ENCODE results near the gene TICRR.

The TICRR gene

DNA sequence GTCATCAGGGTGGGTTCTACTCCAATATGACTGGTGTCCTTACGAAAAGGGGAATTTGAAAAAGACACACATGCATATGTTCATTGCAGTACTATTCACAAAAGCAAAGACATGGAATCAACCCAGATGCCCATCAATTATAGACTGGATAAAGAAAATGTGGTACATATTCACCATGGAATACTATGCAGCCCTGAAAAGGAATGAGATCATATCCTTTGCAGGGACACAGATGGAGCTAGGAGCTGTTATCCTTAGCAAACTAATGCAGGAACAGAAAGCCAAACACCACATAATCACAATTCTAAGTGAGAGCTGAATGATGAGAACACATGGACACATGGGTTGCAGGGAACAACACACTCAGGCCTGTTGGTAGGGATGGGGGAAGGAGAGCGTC is 24.8 kb upstream of the TICRR start:
- Histone ChIP-seq H3K36me3 (ENCODE audit: control insufficient read depth in 1 of 2, insufficient read depth in 2 of 2, low read length in 2 of 2) (no peaks in the 10 kb centered on the region), H3K9me3 (ENCODE audit: control insufficient read depth in 1 of 2, low read length in 2 of 2) (no peaks in the 10 kb centered on the region), H3K4me1 (ENCODE audit: control insufficient read depth in 1 of 2, insufficient read depth in 2 of 2, low read length in 2 of 2) (no peaks in the 10 kb centered on the region), H3K27me3 (ENCODE audit: low read depth, low read length) (no peaks in the 10 kb centered on the region), H3K27ac (ENCODE audit: low read length) (no peak overlapping the region), H3K4me3 (ENCODE audit: low read depth in 1 of 2, low read length in 2 of 2) (no peak overlapping the region)

DNA sequence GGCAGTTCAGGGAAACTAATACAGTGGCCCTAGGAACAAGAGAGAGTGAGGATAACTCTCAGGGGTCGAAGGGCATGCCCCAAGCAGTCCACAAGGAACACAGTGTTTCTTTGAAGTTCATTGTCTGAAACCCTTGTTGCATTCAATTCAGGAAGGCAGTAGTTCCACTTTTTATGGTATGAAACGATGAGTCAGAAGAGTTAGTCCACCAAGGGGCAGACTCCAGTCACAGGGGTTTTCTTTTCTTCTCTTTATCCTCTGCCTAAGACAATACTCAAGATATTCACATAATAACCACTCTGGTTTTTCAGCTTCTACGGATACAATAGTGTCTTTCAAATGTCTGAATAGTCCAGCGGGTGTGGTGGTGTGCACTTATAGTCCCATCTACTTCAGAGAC is 23.7 kb upstream of the TICRR start:
- Histone ChIP-seq H3K36me3 (ENCODE audit: control insufficient read depth in 1 of 2, insufficient read depth in 2 of 2, low read length in 2 of 2) (no peaks in the 10 kb centered on the region), H3K4me1 (ENCODE audit: control insufficient read depth in 1 of 2, insufficient read depth in 2 of 2, low read length in 2 of 2) (no peaks in the 10 kb centered on the region), H3K27ac (ENCODE audit: low read length) (no peak overlapping the region), H3K4me3 (ENCODE audit: low read depth in 1 of 2, low read length in 2 of 2) (no peak overlapping the region), H3K27me3 (ENCODE audit: low read depth, low read length) (no peaks in the 10 kb centered on the region), H3K9me3 (ENCODE audit: control insufficient read depth in 1 of 2, low read length in 2 of 2) (no peaks in the 10 kb centered on the region)

DNA sequence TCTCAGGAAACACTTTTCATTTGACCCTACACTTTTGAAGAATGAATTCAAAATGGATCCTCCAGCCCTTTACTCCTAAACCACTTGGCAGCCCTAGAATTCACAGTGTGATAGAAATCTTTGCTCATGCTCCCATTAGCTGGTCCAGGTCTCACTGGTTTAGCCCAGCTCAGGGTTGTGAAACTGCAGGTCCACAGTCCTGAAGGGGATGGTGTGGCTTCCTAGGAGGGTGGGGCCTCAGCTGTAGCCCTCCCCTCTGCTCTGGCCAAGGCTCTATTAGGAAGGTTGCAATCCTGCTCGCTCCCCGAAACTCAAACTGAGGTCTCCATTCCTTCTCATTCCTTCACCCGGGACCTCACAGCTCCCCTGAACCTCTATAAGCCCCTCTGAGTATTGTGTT is 21.6 kb upstream of the TICRR start:
- Histone ChIP-seq H3K36me3 (ENCODE audit: control insufficient read depth in 1 of 2, insufficient read depth in 2 of 2, low read length in 2 of 2) (no peaks in the 10 kb centered on the region), H3K27me3 (ENCODE audit: low read depth, low read length) (no peaks in the 10 kb centered on the region), H3K27ac (ENCODE audit: low read length) (no peak overlapping the region), H3K4me3 (ENCODE audit: low read depth in 1 of 2, low read length in 2 of 2) (no peak overlapping the region), H3K4me1 (ENCODE audit: control insufficient read depth in 1 of 2, insufficient read depth in 2 of 2, low read length in 2 of 2) (no peaks in the 10 kb centered on the region), H3K9me3 (ENCODE audit: control insufficient read depth in 1 of 2, low read length in 2 of 2) (no peaks in the 10 kb centered on the region)

DNA sequence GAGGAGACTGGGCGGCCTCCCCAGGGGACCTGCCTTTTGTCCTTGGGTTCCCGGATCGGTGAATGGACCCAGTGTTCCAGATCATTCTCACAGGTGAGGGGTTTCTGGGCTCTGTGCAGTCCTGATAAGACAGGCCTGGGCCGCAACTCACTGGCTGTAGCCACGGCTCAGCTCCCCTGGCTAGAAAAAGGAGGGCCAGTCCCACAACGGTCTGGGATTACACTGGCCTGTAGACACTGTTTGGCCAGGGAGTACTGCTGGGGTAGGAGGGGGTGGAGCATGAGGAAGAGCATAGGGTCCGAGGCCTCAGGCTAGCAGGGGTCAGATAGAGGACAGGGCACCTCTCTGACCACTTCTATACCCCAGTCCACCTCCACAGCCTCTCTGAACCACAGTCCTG is 21.0 kb upstream of the TICRR start:
- Histone ChIP-seq H3K27me3 (ENCODE audit: low read depth, low read length) (no peaks in the 10 kb centered on the region), H3K36me3 (ENCODE audit: control insufficient read depth in 1 of 2, insufficient read depth in 2 of 2, low read length in 2 of 2) (no peaks in the 10 kb centered on the region), H3K4me3 (ENCODE audit: low read depth in 1 of 2, low read length in 2 of 2) (no peak overlapping the region), H3K9me3 (ENCODE audit: control insufficient read depth in 1 of 2, low read length in 2 of 2) (no peaks in the 10 kb centered on the region), H3K27ac (ENCODE audit: low read length) (no peak overlapping the region), H3K4me1 (ENCODE audit: control insufficient read depth in 1 of 2, insufficient read depth in 2 of 2, low read length in 2 of 2) (no peaks in the 10 kb centered on the region)

DNA sequence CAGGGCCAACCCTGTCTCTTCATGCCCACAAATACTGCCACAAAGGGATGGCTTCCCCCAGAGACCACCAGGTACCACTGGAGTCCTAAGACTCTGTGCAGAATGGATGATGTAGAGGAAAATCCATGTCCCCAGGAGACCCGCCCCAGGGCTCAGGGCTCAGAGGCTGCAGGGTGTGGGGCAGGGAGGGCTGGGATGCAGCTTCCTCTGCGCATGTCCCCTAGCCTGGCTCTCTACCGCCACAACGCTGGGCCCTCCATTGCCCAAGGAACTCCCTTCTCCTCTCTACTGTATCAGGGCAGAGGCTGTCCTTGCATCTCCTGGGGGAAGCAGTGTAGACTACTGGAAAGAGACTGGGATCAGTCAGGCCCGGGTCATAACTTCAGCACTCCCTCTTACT is 19.5 kb upstream of the TICRR start:
- Histone ChIP-seq H3K36me3 (ENCODE audit: control insufficient read depth in 1 of 2, insufficient read depth in 2 of 2, low read length in 2 of 2) (no peaks in the 10 kb centered on the region), H3K27ac (ENCODE audit: low read length) (no peak overlapping the region), H3K9me3 (ENCODE audit: control insufficient read depth in 1 of 2, low read length in 2 of 2) (no peaks in the 10 kb centered on the region), H3K4me3 (ENCODE audit: low read depth in 1 of 2, low read length in 2 of 2) (no peak overlapping the region), H3K4me1 (ENCODE audit: control insufficient read depth in 1 of 2, insufficient read depth in 2 of 2, low read length in 2 of 2) (no peaks in the 10 kb centered on the region), H3K27me3 (ENCODE audit: low read depth, low read length) (no peaks in the 10 kb centered on the region)

DNA sequence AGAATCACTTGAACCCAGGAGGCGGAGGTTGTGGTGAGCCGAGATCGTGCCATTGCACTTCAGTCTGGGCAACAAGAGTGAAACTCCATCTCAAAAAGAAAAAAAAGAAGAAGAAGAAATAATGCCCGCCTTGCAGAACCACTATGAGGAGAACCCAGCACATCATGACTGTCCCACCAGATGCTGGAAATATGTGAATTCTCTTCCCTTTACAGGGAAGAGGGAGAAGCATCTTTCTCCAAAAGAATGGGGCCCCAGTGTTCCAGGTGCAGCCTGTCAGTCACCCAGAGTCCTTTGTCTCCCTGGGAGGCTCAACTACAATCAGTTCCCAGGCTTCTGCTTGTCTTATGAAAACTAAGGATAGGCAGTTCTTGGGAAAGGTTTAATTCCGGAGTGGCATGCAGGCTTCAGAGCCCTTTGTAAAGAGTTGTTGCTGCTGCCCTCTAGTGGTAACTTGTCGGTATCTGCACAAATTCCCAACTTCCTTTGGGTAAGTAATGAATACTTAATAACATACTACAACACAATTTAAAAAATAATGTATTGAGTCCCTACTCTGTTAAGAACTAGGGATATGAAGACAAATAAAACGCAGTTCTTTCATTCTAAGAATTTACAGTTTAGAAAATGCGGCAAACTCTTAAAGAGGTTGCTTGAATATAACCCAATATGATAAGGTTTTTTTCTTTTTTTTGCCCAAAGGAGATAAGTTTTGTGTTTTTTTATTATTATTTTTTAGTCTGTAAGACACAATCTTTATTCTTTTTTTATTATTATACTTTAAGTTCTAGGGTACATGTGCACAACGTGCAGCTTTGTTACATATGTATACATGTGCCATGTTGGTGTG is 18.6 kb upstream of the TICRR start:
- no peaks in the 10 kb centered on the region for H3K9me3 ChIP-seq (ENCODE audit: control insufficient read depth in 1 of 2, low read length in 2 of 2)
- no peaks in the 10 kb centered on the region for H3K36me3 ChIP-seq (ENCODE audit: control insufficient read depth in 1 of 2, insufficient read depth in 2 of 2, low read length in 2 of 2)
- H3K4me3 ChIP-seq (ENCODE audit: low read depth in 1 of 2, low read length in 2 of 2), result no peak overlapping the region
- H3K4me1 ChIP-seq (ENCODE audit: control insufficient read depth in 1 of 2, insufficient read depth in 2 of 2, low read length in 2 of 2), result no peaks in the 10 kb centered on the region
- H3K27me3 ChIP-seq (ENCODE audit: low read depth, low read length), result no peaks in the 10 kb centered on the region
- no peak overlapping the region for H3K27ac ChIP-seq (ENCODE audit: low read length)

DNA sequence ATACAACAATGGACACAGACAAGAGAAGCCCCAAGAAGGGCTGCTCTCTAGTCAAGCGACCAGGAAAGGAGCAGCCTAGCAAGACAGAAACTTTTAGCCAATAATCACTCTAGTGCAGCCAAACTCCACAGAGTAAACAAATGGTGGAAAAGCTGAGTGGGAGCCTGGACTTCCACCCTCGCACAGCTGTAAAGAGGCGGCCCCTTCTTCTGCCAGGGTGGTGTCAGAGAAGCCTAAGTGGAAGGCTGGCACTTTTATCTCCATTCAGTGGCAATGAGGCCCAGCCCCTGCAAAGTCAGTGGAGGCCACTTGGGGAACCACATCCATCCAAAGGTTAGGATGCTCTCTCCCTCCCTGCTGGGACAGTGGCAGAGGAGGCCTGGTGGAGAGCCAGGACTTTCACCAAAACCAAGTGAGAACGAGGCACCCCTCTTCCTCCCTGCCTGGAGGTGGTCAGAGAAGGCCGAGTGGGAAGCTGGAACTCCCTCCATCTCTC is 15.5 kb upstream of the TICRR start:
- no peak overlapping the region for H3K4me3 ChIP-seq (ENCODE audit: low read depth in 1 of 2, low read length in 2 of 2)
- no peaks in the 10 kb centered on the region for H3K36me3 ChIP-seq (ENCODE audit: control insufficient read depth in 1 of 2, insufficient read depth in 2 of 2, low read length in 2 of 2)
- no peaks in the 10 kb centered on the region for H3K9me3 ChIP-seq (ENCODE audit: control insufficient read depth in 1 of 2, low read length in 2 of 2)
- no peaks in the 10 kb centered on the region for H3K27me3 ChIP-seq (ENCODE audit: low read depth, low read length)
- H3K4me1 ChIP-seq (ENCODE audit: control insufficient read depth in 1 of 2, insufficient read depth in 2 of 2, low read length in 2 of 2), result no peaks in the 10 kb centered on the region
- H3K27ac ChIP-seq (ENCODE audit: low read length), result no peak overlapping the region

DNA sequence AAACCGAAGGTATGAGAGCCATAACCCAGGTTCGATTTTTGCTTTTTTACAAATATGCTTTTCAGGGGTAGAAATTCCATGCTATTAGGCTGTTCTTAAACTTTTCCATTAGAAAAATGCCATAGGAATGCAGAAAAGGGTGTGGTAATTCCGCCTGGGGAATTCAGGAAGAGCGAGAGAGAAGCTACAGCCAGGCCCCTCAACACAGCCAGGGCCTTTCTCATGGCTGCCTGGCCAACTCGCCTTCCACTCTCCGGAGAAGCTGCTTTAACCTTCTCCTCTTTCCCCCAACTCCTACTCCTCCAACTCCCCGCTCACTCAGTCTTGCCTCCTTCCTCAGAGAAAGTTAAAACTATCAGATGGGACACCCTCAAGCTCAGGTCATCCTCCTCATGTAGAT is 9.1 kb upstream of the TICRR start:
- Histone ChIP-seq H3K27me3 (ENCODE audit: low read depth, low read length) (no peaks in the 10 kb centered on the region), H3K4me1 (ENCODE audit: control insufficient read depth in 1 of 2, insufficient read depth in 2 of 2, low read length in 2 of 2) (no peaks in the 10 kb centered on the region), H3K27ac (ENCODE audit: low read length) (no peak overlapping the region), H3K4me3 (ENCODE audit: low read depth in 1 of 2, low read length in 2 of 2) (no peak overlapping the region), H3K9me3 (ENCODE audit: control insufficient read depth in 1 of 2, low read length in 2 of 2) (no peaks in the 10 kb centered on the region), H3K36me3 (ENCODE audit: control insufficient read depth in 1 of 2, insufficient read depth in 2 of 2, low read length in 2 of 2) (no peaks in the 10 kb centered on the region)

DNA sequence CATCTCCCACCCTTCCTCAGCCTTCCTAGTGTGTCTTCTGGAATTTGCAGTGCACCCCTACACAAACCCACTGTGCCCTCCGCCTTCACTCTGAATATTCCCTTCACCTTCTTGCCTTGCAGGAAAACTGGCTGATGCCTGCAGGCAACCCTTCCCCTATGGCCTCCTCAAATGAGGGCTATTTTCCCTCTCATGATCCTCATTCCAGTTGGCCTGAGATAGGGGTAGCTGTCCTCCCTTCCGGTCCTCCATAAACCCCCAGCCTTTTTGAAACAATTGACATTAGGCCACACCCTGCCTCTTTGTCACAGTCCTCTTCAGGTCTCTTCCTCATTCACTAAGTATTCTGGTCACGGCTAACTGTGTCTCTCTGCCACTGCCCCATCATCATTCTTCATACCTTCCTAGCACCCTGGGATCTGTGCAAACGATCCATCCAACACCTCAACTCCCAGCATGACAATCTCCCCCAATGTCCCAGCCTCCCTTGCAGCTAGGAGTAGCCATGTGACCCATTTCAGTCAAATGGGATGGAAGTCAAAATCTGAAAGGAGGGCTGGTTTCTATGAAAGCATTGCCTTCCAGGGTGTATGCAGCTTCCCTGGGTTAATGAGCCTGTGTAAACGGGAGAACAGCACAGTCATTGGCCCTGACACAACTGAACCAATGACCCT is 8.5 kb upstream of the TICRR start:
- H3K9me3 ChIP-seq (ENCODE audit: control insufficient read depth in 1 of 2, low read length in 2 of 2), result no peaks in the 10 kb centered on the region
- H3K27me3 ChIP-seq (ENCODE audit: low read depth, low read length), result no peaks in the 10 kb centered on the region
- no peak overlapping the region for H3K27ac ChIP-seq (ENCODE audit: low read length)
- no peaks in the 10 kb centered on the region for H3K36me3 ChIP-seq (ENCODE audit: control insufficient read depth in 1 of 2, insufficient read depth in 2 of 2, low read length in 2 of 2)
- no peaks in the 10 kb centered on the region for H3K4me1 ChIP-seq (ENCODE audit: control insufficient read depth in 1 of 2, insufficient read depth in 2 of 2, low read length in 2 of 2)
- H3K4me3 ChIP-seq (ENCODE audit: low read depth in 1 of 2, low read length in 2 of 2), result no peak overlapping the region

DNA sequence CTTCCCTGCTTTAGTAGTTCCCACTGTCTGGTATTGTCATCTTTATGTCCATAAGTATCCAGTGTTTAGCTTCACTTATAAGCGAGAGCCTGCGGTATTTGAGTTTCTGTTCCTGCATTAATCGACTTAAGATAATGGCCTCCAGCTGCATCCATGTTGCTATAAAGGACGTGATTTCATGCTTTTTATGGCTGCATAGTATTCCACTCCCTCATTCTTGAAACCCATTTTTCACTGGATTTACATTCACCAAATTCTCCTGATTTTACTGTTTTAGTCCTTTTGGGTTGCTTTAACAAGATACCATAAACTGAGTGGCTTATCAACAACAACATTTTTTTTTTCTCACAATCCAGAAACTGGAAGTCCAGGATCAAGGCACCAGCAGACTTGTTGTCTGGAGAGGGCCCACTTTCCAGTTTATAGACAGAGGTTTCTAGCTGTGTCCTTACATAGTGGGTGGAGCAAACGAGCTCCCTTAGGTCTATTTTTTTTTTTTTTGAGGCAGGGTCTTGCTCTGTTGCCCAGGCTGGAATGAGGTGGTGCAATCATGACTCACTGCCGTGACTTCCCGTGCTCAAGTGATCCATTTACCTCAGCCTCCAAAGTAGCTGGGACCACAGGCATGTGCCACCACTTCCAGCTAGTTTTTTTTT is 6.1 kb upstream of the TICRR start:
- no peaks in the 10 kb centered on the region for H3K36me3 ChIP-seq (ENCODE audit: control insufficient read depth in 1 of 2, insufficient read depth in 2 of 2, low read length in 2 of 2)
- no peaks in the 10 kb centered on the region for H3K9me3 ChIP-seq (ENCODE audit: control insufficient read depth in 1 of 2, low read length in 2 of 2)
- H3K4me1 ChIP-seq (ENCODE audit: control insufficient read depth in 1 of 2, insufficient read depth in 2 of 2, low read length in 2 of 2), result no peaks in the 10 kb centered on the region
- no peaks in the 10 kb centered on the region for H3K27me3 ChIP-seq (ENCODE audit: low read depth, low read length)
- no peak overlapping the region for H3K27ac ChIP-seq (ENCODE audit: low read length)
- no peak overlapping the region for H3K4me3 ChIP-seq (ENCODE audit: low read depth in 1 of 2, low read length in 2 of 2)

DNA sequence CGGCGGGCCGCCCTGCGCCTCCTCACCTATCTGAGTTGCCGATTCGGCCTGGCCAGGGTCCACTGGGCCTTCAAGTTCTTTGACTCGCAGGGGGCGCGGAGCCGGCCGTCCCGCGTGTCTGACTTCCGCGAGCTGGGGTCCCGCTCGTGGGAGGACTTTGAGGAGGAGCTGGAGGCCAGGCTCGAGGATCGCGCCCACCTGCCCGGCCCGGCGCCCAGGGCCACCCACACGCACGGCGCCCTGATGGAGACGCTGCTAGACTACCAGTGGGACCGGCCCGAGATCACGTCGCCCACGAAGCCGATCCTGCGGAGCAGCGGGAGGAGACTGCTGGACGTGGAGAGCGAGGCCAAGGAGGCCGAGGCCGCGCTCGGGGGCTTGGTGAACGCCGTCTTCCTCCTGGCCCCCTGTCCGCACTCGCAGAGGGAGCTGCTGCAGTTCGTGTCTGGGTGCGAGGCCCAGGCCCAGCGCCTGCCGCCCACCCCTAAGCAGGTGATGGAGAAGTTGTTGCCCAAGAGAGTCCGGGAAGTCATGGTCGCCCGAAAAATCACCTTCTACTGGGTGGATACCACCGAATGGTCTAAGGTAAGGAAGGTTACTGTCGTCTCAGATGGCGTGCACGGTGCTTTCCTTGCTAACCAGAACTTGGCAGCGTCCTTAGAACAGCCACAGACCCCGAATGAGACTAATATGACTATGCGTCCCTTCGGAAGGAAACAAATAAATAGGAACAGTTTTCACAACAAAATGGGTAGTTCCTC is 567 bp downstream of the TICRR start:
- H3K27ac ChIP-seq (ENCODE audit: low read length), result no peak overlapping the region
- peak overlapping the region; percentile 62 to 94 for H3K4me3 ChIP-seq (ENCODE audit: low read depth in 1 of 2, low read length in 2 of 2)
- no peaks in the 10 kb centered on the region for H3K9me3 ChIP-seq (ENCODE audit: control insufficient read depth in 1 of 2, low read length in 2 of 2)
- H3K4me1 ChIP-seq (ENCODE audit: control insufficient read depth in 1 of 2, insufficient read depth in 2 of 2, low read length in 2 of 2), result peaks cover 0 to 11% of the 10 kb centered on the region in 2 donors
- H3K27me3 ChIP-seq (ENCODE audit: low read depth, low read length), result no peaks in the 10 kb centered on the region
- H3K36me3 ChIP-seq (ENCODE audit: control insufficient read depth in 1 of 2, insufficient read depth in 2 of 2, low read length in 2 of 2), result no peaks in the 10 kb centered on the region
